Measurements from ENCODE around the gene NKIRAS2.

NKIRAS2 gene

DNA sequence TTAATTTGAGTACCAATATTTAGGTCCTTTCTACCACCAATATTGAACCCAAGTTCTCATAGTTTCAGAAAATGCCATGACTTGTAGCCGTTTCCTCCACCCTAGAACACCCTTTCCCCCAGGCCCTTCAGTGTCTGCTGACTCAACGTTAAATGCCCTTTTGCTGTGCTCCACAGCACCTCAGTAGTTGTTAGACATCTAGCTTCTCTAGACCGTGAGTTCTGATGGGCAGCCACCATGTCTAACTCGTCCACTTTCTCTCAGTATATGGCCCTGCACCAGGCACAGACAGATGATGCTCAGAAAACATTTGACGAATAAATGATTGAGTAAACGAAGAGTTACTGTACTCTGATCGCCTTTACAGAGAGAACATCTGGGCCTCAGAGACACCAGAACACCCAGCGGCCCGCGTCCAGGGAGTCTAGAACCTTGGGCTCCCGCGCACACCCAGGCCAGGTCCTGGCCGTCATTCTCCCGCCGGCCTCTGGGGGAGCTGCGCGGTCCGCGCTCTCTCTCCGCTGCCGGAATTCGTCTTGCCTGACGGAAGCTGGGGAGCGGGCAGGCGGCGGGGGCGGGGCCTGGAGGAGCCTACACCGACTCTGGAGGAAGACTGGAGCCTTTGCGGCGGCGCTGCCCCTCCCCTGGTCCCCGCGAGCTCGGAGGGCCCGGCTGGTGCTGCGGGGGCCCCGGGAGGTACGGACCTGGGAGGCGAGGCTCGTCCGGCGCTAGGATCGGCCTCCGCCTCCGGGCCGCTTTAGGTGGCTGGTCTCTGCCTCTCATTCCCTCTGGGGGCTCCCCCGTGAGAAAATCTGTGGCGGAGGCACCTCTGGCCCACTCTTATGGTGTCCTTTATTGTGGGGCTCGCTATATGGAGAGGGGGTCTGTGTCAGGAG, at the start of gene NKIRAS2:
Gene NKIRAS2, plus strand, starts transcription at position 582 of the 896 bp plus-strand sequence. CDS start 1,488 bp downstream, outside the sequence.
- DNase-seq, result peak; percentile 86

GRCh38 chr17:41970901-41971331, 49.0 kb upstream of the NKIRAS2 start:
- DNase-seq, result no peak

DNA sequence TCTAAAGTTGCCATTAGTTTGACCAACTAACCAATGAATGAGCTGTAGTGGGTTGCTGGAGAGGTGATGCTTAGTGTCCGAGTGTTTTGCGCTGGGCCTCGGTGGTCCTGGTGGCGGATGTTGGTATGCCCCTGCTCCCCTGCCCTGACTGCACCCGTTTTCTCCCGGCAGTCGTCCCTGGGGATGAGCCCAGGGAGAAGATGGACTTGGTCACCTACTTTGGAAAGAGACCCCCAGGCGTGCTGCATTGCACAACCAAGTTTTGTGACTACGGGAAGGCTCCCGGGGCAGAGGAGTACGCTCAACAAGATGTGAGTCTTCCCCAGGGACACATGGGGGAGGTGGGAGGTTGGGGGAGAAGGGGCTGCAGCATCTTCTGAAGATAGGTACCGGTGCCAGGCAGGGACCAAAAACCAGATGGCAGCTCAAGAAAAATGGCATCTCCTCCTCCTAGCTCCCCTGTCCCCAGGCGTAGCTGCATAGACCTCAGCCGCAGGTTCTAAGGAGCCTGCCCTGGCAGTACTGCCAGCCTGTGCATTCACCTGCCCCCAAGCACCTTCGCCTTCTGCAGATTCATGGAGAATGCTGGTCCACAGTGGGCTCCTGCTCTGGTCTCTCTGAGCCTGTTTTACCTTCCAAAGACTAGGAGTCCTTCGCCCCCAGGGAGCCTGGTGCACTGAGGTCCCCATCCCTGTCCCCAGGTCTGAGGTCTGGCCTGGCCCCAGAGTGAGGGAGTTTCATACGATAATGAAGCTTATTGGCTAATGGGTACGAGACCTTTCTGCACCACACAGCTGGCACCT, 48.0 kb upstream of the NKIRAS2 start:
- DNase-seq, result no peak

- DNase-seq, result no peak
Observed at GRCh38 chr17:41972571-41973407, 47.1 kb upstream of the NKIRAS2 start.

DNA sequence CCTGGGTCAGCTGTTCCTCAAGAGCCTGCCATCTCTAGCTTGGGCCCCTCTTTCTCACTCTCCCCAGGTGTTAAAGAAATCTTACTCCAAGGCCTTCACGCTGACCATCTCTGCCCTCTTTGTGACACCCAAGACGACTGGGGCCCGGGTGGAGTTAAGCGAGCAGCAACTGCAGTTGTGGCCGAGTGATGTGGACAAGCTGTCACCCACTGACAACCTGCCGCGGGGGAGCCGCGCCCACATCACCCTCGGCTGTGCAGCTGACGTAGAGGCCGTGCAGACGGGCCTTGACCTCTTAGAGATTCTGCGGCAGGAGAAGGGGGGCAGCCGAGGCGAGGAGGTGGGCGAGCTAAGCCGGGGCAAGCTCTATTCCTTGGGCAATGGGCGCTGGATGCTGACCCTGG, 46.5 kb upstream of the NKIRAS2 start:
- no peak for DNase-seq

DNA sequence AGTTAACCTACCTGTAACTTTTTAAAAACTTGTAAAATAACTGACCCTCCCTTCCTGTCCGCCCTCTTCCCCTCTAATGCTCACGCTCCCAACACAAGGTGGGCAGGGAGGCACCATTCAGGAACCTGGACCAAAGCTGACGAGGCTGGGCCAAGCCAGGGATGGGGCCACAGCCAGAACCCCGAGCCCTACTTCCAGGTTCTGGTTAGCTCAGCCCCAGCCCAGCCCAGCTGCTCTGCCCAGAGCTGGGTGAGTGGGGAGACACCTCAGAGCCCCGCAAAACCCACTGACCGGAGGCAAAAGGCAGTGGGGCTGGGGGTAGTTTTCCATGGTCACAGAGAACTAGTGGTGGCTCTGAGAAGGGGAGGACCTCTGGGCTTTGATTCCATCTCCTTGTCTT, 45.9 kb upstream of the NKIRAS2 start:
- no peak for DNase-seq

- DNase-seq, result no peak
Observed at GRCh38 chr17:41974658-41975057, 45.2 kb upstream of the NKIRAS2 start.

- no peak for DNase-seq
Observed at GRCh38 chr17:41975099-41976083, 44.5 kb upstream of the NKIRAS2 start.

DNA sequence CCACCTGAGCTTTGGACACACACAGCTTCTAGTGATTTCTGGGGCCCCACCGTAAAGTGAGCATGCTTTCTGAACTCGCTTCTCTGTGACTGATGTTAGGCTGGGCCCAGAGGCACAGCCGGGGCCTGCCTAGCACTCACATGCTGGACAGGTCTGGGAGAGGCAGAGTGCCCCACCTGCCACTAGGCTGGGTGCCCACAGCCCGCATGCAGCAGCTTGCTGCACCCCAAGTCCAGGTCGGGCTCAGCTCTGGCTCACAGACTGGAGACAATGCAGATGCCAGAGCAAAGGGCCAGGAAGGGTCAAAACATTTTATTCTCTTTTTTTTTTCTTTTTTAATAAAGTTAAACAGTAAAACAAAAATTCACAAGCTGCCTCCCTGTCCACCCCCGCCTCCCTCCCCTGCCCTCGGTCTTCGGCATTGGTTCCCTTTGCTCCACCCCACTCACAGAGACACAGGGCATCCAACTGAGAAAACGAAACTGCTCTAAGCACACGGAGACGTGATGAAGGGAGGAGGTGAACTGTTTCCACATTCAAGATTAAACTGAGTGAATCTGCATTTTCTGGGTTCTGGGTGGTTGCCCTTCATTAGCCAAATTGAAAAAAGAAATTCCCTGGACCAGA, 43.6 kb upstream of the NKIRAS2 start:
- DNase-seq, result no peak

DNA sequence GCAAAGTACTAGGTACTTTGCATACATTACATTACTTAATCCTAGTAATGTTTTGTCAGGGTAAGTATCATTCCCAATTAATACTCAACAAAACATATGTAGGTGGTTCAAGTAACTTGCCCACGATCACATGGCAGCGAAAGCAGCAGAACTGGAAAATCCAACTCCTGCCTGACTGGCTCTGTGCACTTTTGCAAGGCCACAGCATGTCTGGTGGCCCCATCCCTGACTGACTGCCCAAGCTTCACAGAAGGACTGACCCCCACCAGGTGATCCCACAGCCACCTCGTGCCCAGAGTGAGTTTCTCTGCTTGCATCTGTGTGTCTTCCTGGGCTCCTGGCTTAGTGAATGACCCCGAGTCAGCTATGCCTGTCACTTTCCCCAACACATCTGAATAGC, 41.9 kb upstream of the NKIRAS2 start:
- DNase-seq, result no peak

DNA sequence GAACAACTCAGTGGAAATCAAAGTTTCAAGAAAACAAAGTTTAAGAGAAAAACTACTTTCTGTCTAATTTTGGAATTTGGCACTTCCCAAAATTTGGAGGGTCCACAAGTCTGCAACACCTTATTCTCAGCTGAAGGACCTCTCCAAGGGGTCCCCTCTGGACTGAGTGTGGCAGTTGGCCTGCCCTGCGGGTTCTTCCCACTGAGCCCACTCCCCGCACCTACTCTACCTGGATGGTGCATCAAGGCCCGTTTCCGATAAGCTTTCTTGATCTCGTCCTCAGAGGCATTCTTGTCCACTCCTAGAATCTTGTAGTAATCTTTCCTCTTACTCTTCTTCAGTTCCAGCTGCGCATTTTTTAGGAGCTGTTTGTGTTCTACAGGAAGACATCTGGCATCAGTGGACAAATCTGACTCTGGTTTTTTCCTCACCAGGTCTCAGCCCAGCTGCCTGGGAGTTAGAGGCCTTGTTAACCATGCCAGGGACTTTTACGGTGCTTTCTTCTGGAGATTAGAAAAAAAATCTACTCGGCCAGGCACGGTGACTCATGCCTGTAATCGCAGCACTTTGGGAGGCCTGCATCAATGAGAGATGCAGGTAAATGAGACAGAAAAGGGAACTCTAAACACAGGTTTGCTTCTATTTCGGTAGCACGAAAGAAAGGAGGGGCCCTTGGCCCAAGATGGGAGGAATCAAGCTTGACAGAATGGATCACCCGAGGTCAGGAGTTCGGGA, 37.7 kb upstream of the NKIRAS2 start:
- DNase-seq, result no peak

- DNase-seq, result no peak
Observed at GRCh38 chr17:41984454-41984853, 35.4 kb upstream of the NKIRAS2 start.

- DNase-seq, result no peak
Observed at GRCh38 chr17:41985919-41986318, 34.0 kb upstream of the NKIRAS2 start.

- no peak for DNase-seq
Observed at GRCh38 chr17:41986634-41987033, 33.3 kb upstream of the NKIRAS2 start.

DNA sequence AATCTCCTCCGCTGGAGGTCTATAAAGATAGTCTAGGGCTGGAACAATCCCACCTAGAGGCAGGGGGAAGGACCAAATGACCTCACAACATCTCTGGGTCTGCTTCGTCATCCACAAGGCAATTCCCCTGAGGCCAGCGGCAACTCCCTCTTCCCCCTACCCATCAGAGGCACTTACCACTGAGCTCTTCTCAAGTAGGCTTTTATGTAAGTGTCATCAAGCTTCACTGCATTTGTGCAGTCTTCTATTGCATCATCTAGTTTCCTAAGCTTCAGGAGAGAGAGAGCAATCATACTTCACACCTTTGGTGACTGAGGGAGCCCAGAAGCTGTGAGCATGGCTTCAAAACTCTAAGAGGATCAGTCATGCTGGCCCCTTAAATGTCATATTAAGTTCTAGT, 32.2 kb upstream of the NKIRAS2 start:
- DNase-seq, result no peak

DNA sequence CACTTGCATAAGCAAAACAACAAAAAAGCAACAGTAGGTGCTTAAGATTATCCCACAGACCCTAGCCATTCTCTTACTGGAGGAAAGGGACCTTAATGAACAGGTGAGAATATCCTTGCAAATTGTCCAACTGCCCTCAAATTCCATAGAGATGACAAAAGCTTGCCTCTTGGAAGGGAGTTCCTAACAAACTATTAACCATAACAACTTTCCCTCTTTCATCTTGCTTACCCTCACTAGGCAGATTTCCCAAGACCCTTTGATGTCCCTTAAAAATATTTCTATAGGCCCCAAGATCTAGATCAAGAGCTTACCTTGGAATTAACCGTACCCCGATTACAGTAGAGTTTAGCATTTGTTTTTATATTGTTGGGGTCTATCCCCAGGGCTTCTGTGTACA, 31.5 kb upstream of the NKIRAS2 start:
- no peak for DNase-seq

DNA sequence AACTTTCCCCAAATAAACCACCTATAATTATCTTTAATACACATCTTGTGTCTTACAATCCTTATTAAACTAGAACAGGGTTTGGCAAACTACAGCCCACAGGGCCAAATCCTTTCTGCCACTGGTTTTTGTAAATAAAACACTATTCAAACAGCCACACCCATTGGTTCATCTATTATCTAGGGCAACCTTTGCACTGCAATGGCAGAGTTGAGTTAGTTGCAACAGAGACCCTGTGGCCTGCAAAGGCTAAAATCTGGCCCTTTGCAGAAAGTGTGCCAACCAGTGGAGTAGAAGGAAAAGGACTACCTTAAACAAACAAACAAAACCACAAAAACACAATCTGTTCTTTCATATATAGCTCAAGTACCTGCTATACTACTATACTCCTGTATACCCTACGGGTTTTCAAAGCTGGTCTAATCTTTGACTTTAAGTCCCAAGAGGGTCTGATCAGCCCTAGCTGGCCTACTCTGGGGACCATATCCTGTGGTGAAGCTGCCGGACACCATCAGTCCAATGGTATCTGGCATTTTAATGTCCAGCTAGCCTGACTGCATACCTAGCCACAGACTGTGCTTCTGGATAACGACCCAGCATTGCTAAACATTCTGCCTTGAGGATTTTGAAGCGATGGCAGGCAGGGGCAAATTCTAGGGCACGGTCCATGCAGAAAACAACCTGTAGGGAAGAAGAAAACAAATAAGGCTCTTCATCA, 30.0 kb upstream of the NKIRAS2 start:
- DNase-seq, result no peak

DNA sequence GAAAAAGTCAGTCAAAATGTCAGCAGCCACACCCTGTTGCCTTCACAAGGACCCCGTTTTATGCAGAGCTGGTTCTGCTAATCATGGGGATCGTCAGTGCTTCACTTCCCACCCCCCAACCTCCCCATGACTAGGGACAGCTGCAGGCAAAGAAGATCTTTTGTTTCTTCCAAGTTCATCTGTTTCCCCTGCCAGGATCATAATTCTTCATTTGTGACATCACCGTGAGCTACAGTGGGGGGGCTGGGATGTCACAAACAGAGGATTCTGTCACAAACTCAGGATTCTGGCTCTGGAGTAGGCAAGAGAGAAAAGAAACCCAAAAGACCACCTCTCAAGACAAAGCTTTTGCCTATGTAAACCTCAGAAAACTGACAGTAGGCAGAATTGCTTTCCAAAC, 27.3 kb upstream of the NKIRAS2 start:
- DNase-seq, result no peak

- DNase-seq, result no peak
Observed at GRCh38 chr17:41996855-41997164, 23.1 kb upstream of the NKIRAS2 start.

DNA sequence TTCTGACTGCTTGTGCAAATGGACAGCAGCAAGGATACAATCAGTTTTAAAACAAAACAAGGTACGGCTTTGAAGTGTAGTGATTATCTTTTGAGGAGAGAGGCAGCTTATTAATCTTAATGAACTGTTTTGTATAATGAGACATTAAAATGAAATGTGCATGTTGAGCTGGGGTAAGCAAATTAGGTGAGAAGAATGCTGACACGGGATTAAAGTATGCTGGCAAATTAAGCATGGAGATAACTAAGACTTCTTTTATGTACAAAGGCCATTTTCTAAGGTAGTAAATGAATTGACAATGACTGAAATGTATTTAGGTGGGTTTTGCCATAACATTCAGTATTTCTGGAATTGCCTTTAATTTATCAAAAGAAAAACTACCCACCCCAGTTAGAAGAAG, 21.4 kb upstream of the NKIRAS2 start:
- DNase-seq, result no peak
